ENCODE data around the gene FOXP1.

FOXP1 gene

DNA sequence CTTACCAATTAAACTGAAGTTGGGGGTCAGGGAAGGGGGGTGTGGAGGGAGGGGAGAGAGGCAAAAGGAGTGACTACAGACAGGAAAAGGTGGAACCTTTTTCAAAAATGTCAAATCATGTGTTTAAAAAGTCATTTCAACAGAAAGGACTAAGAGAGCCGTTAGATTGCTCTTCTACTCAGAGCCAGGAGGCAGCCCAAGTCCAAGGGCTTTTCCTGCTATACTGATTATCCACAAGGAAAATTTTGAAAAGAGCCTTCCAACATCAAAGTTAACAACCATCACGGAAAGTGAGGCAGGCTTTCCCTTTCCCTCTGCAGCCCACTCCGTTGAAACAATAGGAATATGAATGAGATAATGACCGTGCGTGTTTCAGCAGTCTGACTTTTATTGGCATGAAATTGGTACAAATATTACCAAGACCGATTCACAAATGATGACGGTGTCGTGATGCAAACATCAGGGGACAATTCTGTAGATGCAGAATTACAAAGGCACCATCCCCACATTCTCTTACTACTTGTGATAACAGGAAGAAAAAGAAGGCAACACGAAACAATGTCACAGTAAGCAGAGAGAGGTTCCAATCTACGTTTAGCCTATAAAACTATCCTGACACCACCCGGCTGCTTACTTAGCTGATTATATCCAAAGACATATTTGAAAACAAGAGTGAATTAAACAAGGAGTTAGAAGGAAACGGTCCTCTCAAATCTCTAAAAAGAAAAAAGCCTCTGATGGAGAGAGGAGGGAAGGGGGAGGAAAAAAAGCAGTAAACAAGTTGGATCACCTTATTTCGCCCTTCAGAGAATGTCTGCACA, 453.7 kb downstream of the FOXP1 start:
- peak; percentile 82 for DNase-seq (ENCODE audit: low read depth)
- TF ChIP-seq, protein P1, sequence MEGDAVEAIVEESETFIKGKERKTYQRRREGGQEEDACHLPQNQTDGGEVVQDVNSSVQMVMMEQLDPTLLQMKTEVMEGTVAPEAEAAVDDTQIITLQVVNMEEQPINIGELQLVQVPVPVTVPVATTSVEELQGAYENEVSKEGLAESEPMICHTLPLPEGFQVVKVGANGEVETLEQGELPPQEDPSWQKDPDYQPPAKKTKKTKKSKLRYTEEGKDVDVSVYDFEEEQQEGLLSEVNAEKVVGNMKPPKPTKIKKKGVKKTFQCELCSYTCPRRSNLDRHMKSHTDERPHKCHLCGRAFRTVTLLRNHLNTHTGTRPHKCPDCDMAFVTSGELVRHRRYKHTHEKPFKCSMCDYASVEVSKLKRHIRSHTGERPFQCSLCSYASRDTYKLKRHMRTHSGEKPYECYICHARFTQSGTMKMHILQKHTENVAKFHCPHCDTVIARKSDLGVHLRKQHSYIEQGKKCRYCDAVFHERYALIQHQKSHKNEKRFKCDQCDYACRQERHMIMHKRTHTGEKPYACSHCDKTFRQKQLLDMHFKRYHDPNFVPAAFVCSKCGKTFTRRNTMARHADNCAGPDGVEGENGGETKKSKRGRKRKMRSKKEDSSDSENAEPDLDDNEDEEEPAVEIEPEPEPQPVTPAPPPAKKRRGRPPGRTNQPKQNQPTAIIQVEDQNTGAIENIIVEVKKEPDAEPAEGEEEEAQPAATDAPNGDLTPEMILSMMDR (conservative IDR thresholded peaks at IDR 0.05; ENCODE audit: control insufficient read depth, insufficient read depth, low read depth, low read length): no peak
- H3K4me3 ChIP-seq (ENCODE audit: control insufficient read depth, low read depth, low read length): peak overlapping the region; percentile 81

DNA sequence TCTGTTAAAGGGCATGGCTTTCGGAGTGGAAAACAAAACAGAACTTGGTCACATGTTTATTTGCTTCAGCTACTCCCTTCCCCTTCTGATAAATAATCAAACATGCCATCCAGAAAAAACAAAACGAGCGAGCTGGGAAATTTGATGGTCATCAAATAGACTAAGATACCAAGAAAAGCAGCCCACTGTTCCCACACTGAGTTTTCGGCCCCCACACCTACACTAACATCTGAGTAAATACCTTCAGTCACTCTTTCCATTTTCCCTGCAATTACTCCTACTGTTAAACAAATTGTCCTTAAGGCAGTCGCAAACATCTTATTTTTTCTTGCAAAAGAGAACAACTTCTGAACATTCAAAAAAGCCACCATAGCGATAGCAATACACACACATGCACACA, 454.6 kb downstream of the FOXP1 start:
- peak; percentile 49 for DNase-seq (ENCODE audit: low read depth)
- peak overlapping the region; percentile 81 for H3K4me3 ChIP-seq (ENCODE audit: control insufficient read depth, low read depth, low read length)
- TF ChIP-seq, protein P1 (conservative IDR thresholded peaks at IDR 0.05; ENCODE audit: control insufficient read depth, insufficient read depth, low read depth, low read length): no peak

DNA sequence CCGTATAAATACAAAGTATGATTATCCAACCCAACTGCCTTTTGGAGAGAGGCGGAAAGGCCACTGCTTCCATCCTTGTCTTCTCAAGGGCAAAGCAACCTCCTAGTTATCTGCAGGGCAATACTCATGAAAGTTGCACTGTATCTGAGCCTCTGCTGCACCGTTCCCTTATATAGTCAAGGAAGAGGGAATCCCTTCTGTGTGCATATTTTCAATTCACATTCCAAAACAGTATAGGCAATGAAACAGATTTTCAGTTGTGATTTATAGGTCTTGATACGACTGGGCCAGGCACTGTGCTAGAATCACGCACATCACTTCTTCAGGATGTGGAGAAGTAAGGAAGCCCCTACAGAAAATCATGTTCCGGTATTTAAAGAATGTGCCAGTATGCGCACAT, 455.7 kb downstream of the FOXP1 start:
- H3K4me3 ChIP-seq (ENCODE audit: control insufficient read depth, low read depth, low read length): peak overlapping the region; percentile 12
- no peak for DNase-seq (ENCODE audit: low read depth)
- TF ChIP-seq, protein P1 (conservative IDR thresholded peaks at IDR 0.05; ENCODE audit: control insufficient read depth, insufficient read depth, low read depth, low read length): no peak

DNA sequence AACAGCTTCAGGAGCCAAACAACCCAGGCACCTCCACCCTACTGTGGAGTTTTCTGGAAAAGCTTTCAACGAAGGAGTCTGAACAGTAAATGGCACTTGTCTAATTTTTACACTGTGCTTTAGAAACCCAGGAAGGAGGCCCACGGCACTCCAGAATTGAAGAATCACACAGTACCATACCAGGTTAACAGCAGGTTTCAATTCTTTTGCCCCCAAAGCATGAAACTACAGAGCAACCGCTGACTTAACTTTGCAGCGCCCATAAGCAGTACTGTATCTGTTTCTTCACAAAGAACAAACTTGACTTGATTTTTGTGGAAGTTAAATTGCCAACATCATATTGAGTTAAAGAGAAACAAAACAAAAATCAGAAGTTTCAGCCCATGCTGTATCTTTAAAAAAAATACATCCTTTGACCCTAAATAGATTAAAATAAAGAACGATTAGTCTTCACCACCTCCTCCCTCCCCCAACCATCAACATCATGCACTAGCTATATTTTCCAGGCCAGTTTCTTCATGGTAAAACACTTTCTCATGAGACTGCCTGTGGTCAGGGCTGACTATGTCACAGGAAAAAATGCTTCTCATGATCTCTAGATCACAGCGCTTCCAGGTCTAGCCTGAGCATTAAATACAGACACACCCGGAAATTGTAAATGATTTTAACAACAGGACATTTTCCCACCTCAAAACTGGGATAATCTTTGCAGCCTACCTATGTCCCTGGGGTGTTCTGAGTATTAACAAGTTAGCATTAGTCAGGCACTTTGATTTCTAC, 456.3 kb downstream of the FOXP1 start:
- TF ChIP-seq, protein P1 (conservative IDR thresholded peaks at IDR 0.05; ENCODE audit: control insufficient read depth, insufficient read depth, low read depth, low read length): no peak

DNA sequence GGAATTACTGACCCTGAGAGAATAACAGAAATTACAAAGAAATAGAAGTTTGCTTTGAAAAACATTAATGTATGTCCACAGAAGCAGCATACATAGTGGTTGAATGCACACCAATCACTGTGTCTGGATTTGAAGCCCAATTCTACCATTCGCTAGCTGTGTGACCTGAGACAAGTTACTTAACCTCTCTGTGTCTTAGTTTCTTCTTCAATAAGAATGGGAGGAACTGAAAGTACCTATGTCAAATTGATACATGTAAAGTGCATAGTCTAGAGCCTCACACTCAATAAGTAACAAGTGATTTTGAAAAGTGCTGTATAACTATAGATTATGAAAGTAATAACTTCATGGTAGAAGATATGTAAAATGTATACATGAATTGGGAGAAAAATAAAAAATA, 457.8 kb downstream of the FOXP1 start:
- H3K4me3 ChIP-seq (ENCODE audit: control insufficient read depth, low read depth, low read length): no peak overlapping the region
- TF ChIP-seq, protein P1 (conservative IDR thresholded peaks at IDR 0.05; ENCODE audit: control insufficient read depth, insufficient read depth, low read depth, low read length): no peak
- DNase-seq (ENCODE audit: low read depth): no peak

More for the DNA sequence above, 456.3 kb downstream of the FOXP1 start:
- DNase-seq (ENCODE audit: low read depth): peak; percentile 85
- H3K4me3 ChIP-seq (ENCODE audit: control insufficient read depth, low read depth, low read length): no peak overlapping the region

DNA sequence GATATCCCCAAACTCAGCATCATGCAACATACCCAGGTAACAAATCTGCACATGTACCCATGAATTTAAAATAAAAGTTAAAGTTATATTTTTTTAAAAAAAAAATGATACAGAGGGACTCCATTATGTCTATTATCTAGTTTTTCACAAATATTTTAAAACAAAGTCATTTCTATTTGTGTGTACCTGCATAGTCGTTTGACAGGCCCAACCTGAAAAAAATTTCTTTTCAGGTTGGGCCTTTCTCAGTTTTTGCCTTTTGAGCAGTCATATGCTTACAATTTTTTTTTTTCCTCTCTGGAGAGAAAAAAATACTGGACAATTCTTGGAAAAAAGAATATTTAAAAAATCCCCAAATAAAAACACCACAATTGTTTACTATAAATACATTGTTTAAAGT, 459.5 kb downstream of the FOXP1 start:
- DNase-seq (ENCODE audit: low read depth): no peak
- H3K4me3 ChIP-seq (ENCODE audit: control insufficient read depth, low read depth, low read length): no peak overlapping the region
- TF ChIP-seq, protein P1 (conservative IDR thresholded peaks at IDR 0.05; ENCODE audit: control insufficient read depth, insufficient read depth, low read depth, low read length): no peak
